GM21786 (cell line): Measurements from ENCODE around the gene COBLL1.
"Not testable (repeated sequence)": the region's sequence is repeated elsewhere in the genome, so short reads cannot be mapped to it uniquely, and the experiment has no call there.

Experiments
- ATAC-seq: cut with Tn5 transposase; IDR thresholded peaks from one replicate; pipeline ENCODE4 v1.9.1; 2021; ENCODE audit not compliant: unreplicated experiment

Gene COBLL1

GRCh38 chr2:164841719-164842623 lies at the start of gene COBLL1:
Gene COBLL1, minus strand, starts transcription at chr2:164841823. Its CDS starts 627 bp downstream, at chr2:164841196.
- peak; percentile 76 for ATAC-seq

DNA sequence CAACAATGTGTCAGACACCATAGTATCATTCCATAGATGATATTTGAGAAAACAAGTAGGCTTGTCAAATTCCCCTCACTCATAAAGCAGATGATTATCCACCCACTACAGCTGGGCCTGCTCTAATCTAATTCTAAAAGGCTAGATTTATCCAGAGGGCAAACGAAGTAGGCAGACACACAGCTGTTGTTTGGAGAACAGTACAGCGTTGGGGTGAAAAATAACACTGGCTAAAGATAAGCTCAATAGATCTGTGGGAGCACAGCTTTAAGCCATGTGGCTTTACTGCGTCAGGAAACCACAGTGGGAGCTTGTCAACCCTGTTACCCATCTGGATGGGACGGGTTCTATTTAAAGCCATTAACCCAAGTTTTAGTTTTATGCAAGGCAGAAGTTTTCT lies 48.9 kb upstream of the COBLL1 start:
- no peak for ATAC-seq

DNA sequence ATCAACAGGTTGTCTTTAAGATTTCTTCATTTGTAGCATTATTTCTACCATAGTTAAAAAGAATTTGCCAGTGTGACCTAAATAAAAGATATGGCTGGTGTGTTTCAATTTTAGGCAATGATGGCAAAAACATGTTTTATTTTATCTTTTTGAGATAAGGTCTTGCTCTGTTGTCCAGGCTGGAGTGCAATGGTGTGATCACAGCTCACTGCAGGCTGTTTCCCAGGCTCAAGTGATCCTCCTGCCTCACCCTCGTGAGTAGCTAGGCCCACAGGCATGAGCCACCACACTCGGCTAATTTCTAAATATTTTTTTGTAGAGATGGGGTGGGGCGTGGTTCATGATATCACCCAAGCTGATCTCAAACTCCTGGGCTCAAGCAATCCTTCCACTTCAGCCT lies 47.0 kb upstream of the COBLL1 start:
- ATAC-seq: no peak

DNA sequence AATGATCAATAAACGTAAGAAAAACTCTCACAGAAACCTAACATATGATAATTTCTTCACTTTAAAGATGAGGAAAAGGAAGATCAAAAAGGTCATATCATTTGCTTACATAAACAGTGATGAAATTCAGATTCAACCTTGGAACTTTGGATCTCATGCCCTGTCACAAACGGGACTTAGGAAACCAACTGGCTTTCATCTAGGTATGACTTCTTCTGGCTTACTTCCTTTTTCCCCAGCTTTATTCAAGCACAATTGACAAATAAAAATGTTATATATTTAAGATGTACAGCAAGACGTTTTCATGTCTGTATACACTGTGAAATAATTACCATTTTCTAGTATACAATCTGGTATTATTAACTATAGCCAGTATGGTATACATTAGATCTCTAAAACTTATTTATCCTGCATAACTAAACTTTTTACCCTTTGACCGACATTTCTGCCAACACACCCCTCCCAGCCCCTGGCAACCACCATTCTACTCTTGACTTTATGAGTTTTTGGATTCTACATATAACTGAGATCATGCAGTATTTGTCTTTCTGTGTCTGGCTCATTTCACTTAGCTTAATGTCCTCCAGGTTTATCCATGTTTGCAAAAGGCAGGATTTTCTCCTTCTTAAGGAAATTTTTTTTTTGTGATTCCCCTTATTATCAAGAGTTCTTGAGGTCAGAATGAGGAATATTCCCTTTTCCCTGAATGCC lies 46.0 kb upstream of the COBLL1 start:
- ATAC-seq: no peak

GRCh38 chr2:164882276-164882675 lies 40.7 kb upstream of the COBLL1 start:
- ATAC-seq: no peak

DNA sequence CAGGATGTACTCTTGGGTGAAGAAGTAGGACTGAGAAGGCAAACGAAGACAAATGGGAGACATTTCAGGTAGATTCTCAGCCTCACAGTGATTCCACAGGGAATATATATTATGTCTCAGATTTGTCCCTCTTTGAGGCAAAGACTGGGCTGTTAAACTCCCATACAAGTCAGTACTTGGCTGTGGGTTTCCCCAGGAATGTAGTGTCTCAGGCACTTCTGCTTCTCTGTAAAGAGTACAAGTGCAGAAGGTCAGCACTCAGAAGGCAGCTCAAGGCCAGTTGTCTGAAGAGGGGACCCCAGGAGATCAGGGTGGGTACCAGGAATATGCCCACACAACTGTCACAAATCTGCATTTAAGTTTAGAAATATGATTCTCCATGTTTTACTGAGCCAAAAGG lies 39.9 kb upstream of the COBLL1 start:
- ATAC-seq: no peak

GRCh38 chr2:164879901-164880535 lies 38.4 kb upstream of the COBLL1 start:
- ATAC-seq: no peak

- no peak for ATAC-seq
These were observed 36.3 kb upstream of the COBLL1 start for GRCh38 chr2:164877927-164878326.

- ATAC-seq: no peak
These were observed 35.5 kb upstream of the COBLL1 start for GRCh38 chr2:164877169-164877568.

DNA sequence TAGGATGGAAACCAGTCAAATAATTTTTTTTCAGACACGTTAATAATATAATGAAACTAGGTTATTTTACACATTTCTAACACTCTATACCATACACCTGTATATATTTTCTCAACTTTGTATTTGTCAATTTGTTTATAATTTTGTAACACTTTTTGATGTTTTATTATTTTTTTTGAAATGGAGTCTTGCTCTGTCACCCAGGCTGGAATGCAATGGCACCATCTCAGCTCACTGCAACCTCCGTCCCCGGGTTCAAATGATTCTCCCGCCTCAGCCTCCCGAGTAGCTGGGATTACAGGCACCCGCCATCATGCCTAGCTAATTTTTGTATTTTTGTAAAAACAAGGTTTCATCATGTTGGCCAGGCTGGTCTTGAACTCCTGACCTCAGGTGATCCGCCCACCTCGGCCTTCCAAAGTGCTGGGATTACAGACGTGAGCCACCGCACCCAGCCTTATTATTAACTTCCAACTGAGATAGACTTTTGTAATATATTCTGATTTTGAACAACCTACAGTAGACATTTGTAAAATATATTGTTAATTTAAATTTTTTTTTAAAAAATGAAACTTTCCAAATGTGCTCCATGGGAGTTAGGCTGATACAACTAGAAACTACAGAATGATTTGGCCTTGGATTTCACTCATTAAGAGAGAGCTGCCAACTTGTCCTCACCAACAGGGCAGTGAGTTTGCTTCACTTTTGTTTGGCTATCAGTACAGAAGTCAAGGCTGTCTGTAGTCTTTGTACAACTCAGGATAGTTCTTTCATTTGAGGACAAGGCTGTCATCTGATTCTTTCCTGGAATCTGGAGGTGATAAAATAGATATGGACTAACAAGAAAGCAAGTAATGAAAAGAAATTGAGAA lies 33.9 kb upstream of the COBLL1 start:
- ATAC-seq: no peak

GRCh38 chr2:164873210-164873908 lies 31.7 kb upstream of the COBLL1 start:
- no peak for ATAC-seq

GRCh38 chr2:164871404-164871803 lies 29.8 kb upstream of the COBLL1 start:
- ATAC-seq: no peak

DNA sequence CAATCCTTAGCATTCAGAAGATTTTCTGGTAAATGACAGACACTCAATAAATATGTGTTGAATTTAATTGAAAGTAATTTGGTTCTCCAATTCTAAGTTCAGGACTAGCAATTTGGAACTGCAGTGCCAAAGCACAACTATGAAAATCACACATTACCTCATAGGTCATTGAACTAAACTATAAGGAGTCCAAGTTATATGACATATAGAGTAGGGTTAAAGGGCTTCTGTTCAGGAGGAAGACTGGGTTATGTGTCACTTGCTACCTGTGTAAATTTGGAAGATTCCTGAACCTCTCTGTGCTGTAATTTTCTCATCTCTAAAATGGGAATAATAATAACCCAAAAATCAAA lies 27.8 kb upstream of the COBLL1 start:
- ATAC-seq: no peak

GRCh38 chr2:164868563-164869419 lies 27.2 kb upstream of the COBLL1 start:
- no peak for ATAC-seq

GRCh38 chr2:164867779-164868397 lies 26.3 kb upstream of the COBLL1 start:
- ATAC-seq: no peak

DNA sequence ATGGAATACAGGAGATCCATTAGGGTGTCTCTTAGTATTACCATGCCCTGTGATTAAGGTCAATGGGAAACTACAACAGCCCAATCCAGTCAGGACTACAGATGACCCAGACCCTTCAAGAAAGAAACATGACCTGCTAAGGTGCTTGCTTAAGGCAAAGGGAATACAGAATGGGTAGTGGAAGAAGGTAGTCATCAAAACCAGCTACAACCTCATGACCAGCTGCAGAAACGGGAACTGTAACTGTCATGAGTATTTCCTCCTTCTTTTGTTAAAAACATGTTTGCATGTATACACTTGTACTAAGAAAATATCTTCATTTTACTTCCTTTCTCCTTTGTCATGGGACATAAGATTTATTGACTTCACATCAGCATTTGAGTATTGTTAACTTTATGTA lies 24.8 kb upstream of the COBLL1 start:
- ATAC-seq: not testable (repeated sequence)

GRCh38 chr2:164860694-164861042 lies 19.0 kb upstream of the COBLL1 start:
- no peak for ATAC-seq

- not testable (repeated sequence) for ATAC-seq
These were observed 18.5 kb upstream of the COBLL1 start for GRCh38 chr2:164859906-164860693.
